ENCODE measurements around the gene LITAF.

Gene LITAF

GRCh38 chr16:11556214-11556819 is 30.4 kb downstream of the LITAF start:
- H3K4me3 ChIP-seq (ENCODE audit: low read length): no peak overlapping the region
- peaks cover 20% of the 10 kb centered on the region for H3K27me3 ChIP-seq (ENCODE audit: control insufficient read depth, insufficient read depth, low read length)
- no peak overlapping the region for H3K9ac ChIP-seq (ENCODE audit: low read depth, low read length)
- H3K9me3 ChIP-seq (replicated peaks; ENCODE audit: low read length): no peaks in the 10 kb centered on the region
- H3K36me3 ChIP-seq (ENCODE audit: insufficient read depth, low read length): no peaks in the 10 kb centered on the region
- no peak overlapping the region for H3K4me2 ChIP-seq (ENCODE audit: low read length)
- no peaks in the 10 kb centered on the region for H3K4me1 ChIP-seq (ENCODE audit: control insufficient read depth, insufficient read depth, low read length)

- Histone ChIP-seq H3K36me3 (ENCODE audit: insufficient read depth, low read length) (no peaks in the 10 kb centered on the region), H3K4me3 (ENCODE audit: low read length) (no peak overlapping the region), H3K4me1 (ENCODE audit: control insufficient read depth, insufficient read depth, low read length) (no peaks in the 10 kb centered on the region)
Observed at GRCh38 chr16:11554053-11554452, 32.7 kb downstream of the LITAF start.

GRCh38 chr16:11553371-11553770 is 33.3 kb downstream of the LITAF start:
- H3K36me3 ChIP-seq (ENCODE audit: insufficient read depth, low read length): no peaks in the 10 kb centered on the region
- H3K9ac ChIP-seq (ENCODE audit: low read depth, low read length): no peak overlapping the region
- no peak overlapping the region for H3K4me2 ChIP-seq (ENCODE audit: low read length)
- H3K27me3 ChIP-seq (ENCODE audit: control insufficient read depth, insufficient read depth, low read length): peaks cover 27% of the 10 kb centered on the region
- H3K4me1 ChIP-seq (ENCODE audit: control insufficient read depth, insufficient read depth, low read length): no peaks in the 10 kb centered on the region
- H3K4me3 ChIP-seq (ENCODE audit: low read length): no peak overlapping the region
- H3K9me3 ChIP-seq (replicated peaks; ENCODE audit: low read length): no peaks in the 10 kb centered on the region

More at GRCh38 chr16:11554053-11554452, 32.7 kb downstream of the LITAF start:
- Histone ChIP-seq H3K4me2 (ENCODE audit: low read length) (no peak overlapping the region), H3K9ac (ENCODE audit: low read depth, low read length) (no peak overlapping the region), H3K9me3 (replicated peaks; ENCODE audit: low read length) (no peaks in the 10 kb centered on the region), H3K27me3 (ENCODE audit: control insufficient read depth, insufficient read depth, low read length) (peaks cover 27% of the 10 kb centered on the region)

- Histone ChIP-seq H3K9me3 (replicated peaks; ENCODE audit: low read length) (no peaks in the 10 kb centered on the region), H3K4me1 (ENCODE audit: control insufficient read depth, insufficient read depth, low read length) (no peaks in the 10 kb centered on the region), H3K4me2 (ENCODE audit: low read length) (no peak overlapping the region), H3K4me3 (ENCODE audit: low read length) (no peak overlapping the region), H3K36me3 (ENCODE audit: insufficient read depth, low read length) (no peaks in the 10 kb centered on the region), H3K27me3 (ENCODE audit: control insufficient read depth, insufficient read depth, low read length) (peaks cover 17% of the 10 kb centered on the region), H3K9ac (ENCODE audit: low read depth, low read length) (no peak overlapping the region)
Observed at GRCh38 chr16:11552440-11552839, 34.3 kb downstream of the LITAF start.

- Histone ChIP-seq H3K27me3 (ENCODE audit: control insufficient read depth, insufficient read depth, low read length) (peaks cover 20% of the 10 kb centered on the region), H3K9me3 (replicated peaks; ENCODE audit: low read length) (no peaks in the 10 kb centered on the region), H3K9ac (ENCODE audit: low read depth, low read length) (no peak overlapping the region), H3K36me3 (ENCODE audit: insufficient read depth, low read length) (no peaks in the 10 kb centered on the region), H3K4me1 (ENCODE audit: control insufficient read depth, insufficient read depth, low read length) (no peaks in the 10 kb centered on the region), H3K4me3 (ENCODE audit: low read length) (no peak overlapping the region), H3K4me2 (ENCODE audit: low read length) (no peak overlapping the region)
Observed at GRCh38 chr16:11551842-11552241, 34.9 kb downstream of the LITAF start.

GRCh38 chr16:11550791-11551498 is 35.8 kb downstream of the LITAF start:
- Histone ChIP-seq H3K4me3 (ENCODE audit: low read length) (no peak overlapping the region), H3K4me2 (ENCODE audit: low read length) (no peak overlapping the region), H3K4me1 (ENCODE audit: control insufficient read depth, insufficient read depth, low read length) (no peaks in the 10 kb centered on the region), H3K36me3 (ENCODE audit: insufficient read depth, low read length) (no peaks in the 10 kb centered on the region), H3K9ac (ENCODE audit: low read depth, low read length) (no peak overlapping the region), H3K27me3 (ENCODE audit: control insufficient read depth, insufficient read depth, low read length) (peaks cover 13% of the 10 kb centered on the region), H3K9me3 (replicated peaks; ENCODE audit: low read length) (no peaks in the 10 kb centered on the region)

- H3K27me3 ChIP-seq (ENCODE audit: control insufficient read depth, insufficient read depth, low read length): peaks cover 20% of the 10 kb centered on the region
- H3K9ac ChIP-seq (ENCODE audit: low read depth, low read length): no peak overlapping the region
- H3K4me3 ChIP-seq (ENCODE audit: low read length): no peak overlapping the region
- no peaks in the 10 kb centered on the region for H3K36me3 ChIP-seq (ENCODE audit: insufficient read depth, low read length)
- no peaks in the 10 kb centered on the region for H3K9me3 ChIP-seq (replicated peaks; ENCODE audit: low read length)
- H3K4me1 ChIP-seq (ENCODE audit: control insufficient read depth, insufficient read depth, low read length): no peaks in the 10 kb centered on the region
- no peak overlapping the region for H3K4me2 ChIP-seq (ENCODE audit: low read length)
Observed at GRCh38 chr16:11547118-11547916, 39.4 kb downstream of the LITAF start.

- Histone ChIP-seq H3K4me3 (ENCODE audit: low read length) (no peak overlapping the region), H3K27me3 (ENCODE audit: control insufficient read depth, insufficient read depth, low read length) (peaks cover 23% of the 10 kb centered on the region), H3K4me2 (ENCODE audit: low read length) (no peak overlapping the region), H3K36me3 (ENCODE audit: insufficient read depth, low read length) (no peaks in the 10 kb centered on the region), H3K4me1 (ENCODE audit: control insufficient read depth, insufficient read depth, low read length) (no peaks in the 10 kb centered on the region), H3K9me3 (replicated peaks; ENCODE audit: low read length) (no peaks in the 10 kb centered on the region), H3K9ac (ENCODE audit: low read depth, low read length) (no peak overlapping the region)
Observed at GRCh38 chr16:11546608-11547061, 40.1 kb downstream of the LITAF start.

GRCh38 chr16:11543661-11544393 is 42.9 kb downstream of the LITAF start:
- peaks cover 24% of the 10 kb centered on the region for H3K27me3 ChIP-seq (ENCODE audit: control insufficient read depth, insufficient read depth, low read length)
- no peaks in the 10 kb centered on the region for H3K4me1 ChIP-seq (ENCODE audit: control insufficient read depth, insufficient read depth, low read length)
- H3K9ac ChIP-seq (ENCODE audit: low read depth, low read length): no peak overlapping the region
- no peak overlapping the region for H3K4me3 ChIP-seq (ENCODE audit: low read length)
- H3K9me3 ChIP-seq (replicated peaks; ENCODE audit: low read length): no peaks in the 10 kb centered on the region
- H3K36me3 ChIP-seq (ENCODE audit: insufficient read depth, low read length): no peaks in the 10 kb centered on the region
- H3K4me2 ChIP-seq (ENCODE audit: low read length): no peak overlapping the region

- H3K36me3 ChIP-seq (ENCODE audit: insufficient read depth, low read length): no peaks in the 10 kb centered on the region
- H3K4me1 ChIP-seq (ENCODE audit: control insufficient read depth, insufficient read depth, low read length): no peaks in the 10 kb centered on the region
- H3K4me3 ChIP-seq (ENCODE audit: low read length): no peak overlapping the region
- no peak overlapping the region for H3K9ac ChIP-seq (ENCODE audit: low read depth, low read length)
- H3K27me3 ChIP-seq (ENCODE audit: control insufficient read depth, insufficient read depth, low read length): peaks cover 23% of the 10 kb centered on the region
- no peak overlapping the region for H3K4me2 ChIP-seq (ENCODE audit: low read length)
- H3K9me3 ChIP-seq (replicated peaks; ENCODE audit: low read length): no peaks in the 10 kb centered on the region
Observed at GRCh38 chr16:11542069-11542744, 44.5 kb downstream of the LITAF start.

- Histone ChIP-seq H3K36me3 (ENCODE audit: insufficient read depth, low read length) (no peaks in the 10 kb centered on the region), H3K9me3 (replicated peaks; ENCODE audit: low read length) (no peaks in the 10 kb centered on the region), H3K4me1 (ENCODE audit: control insufficient read depth, insufficient read depth, low read length) (no peaks in the 10 kb centered on the region), H3K4me3 (ENCODE audit: low read length) (no peak overlapping the region), H3K4me2 (ENCODE audit: low read length) (no peak overlapping the region), H3K27me3 (ENCODE audit: control insufficient read depth, insufficient read depth, low read length) (peaks cover 30% of the 10 kb centered on the region), H3K9ac (ENCODE audit: low read depth, low read length) (no peak overlapping the region)
Observed at GRCh38 chr16:11539641-11540050, 47.1 kb downstream of the LITAF start.
